Testis (tissue), 3 donors: Measurements from ENCODE around the gene SYT12. TPM values are rescaled to one million over a fixed set of nuclear protein-coding genes. Genes with fewer than 3 reads are reported as not detected.

ENCODE experiments used
- DNase-seq: peaks from one replicate; pipeline ENCODE4 v3.0.0-alpha.2; 2019
- H3K27ac ChIP-seq, 2 donors: fragments of 200-600 bp; sonication (generic); one replicate each; pipeline ENCODE4 v1.5.1; 2019
- H3K27me3 ChIP-seq: fragments of 200-600 bp; sonication (generic); one replicate; pipeline ENCODE4 v1.5.1; 2019
- H3K36me3 ChIP-seq: fragments of 200-600 bp; sonication (generic); one replicate; pipeline ENCODE4 v1.5.1; 2017; ENCODE audit warnings: low read depth; ENCODE audit errors: missing control alignments
- H3K4me1 ChIP-seq: fragments of 200-600 bp; sonication (generic); one replicate; pipeline ENCODE4 v1.5.1; 2019
- H3K4me3 ChIP-seq, 2 donors: fragments of 200-600 bp; sonication (generic); one replicate each; pipeline ENCODE4 v1.5.1; 2017 to 2019
- H3K9me3 ChIP-seq: fragments of 200-600 bp; sonication (generic); one replicate; pipeline ENCODE4 v1.5.1; 2017
- POLR2A ChIP-seq: fragments of 450-650 bp; IDR thresholded peaks from one replicate; pipeline ENCODE4 v1.6.1; 2017; ENCODE audit warnings: antibody characterized with exemption, mild to moderate bottlenecking, moderate library complexity
- WGBS, 2 donors: methylation state at CpG; one replicate each; pipeline ENCODE4 v1.1.5; 2018; 5-methylcytosine and 5-hydroxymethylcytosine counted together
- intact Hi-C: fragments of 100-400 bp; cut with DNase I; formaldehyde crosslinking; loops from one replicate; pipeline ENCODE4 v1.15.1; 2023; ENCODE audit warnings: low total_unique reads
- polyA plus RNA-seq: library from polyadenylated mRNA; stranded (reverse); fragments of 350-450 nt; fragmentation: Illumina TruSeq; extraction: RNeasy Lipid Tissue Mini Kit (QIAGEN cat#74804); gene quantifications from one replicate; pipeline ENCODE4 v1.2.3, GENCODE V29; 2014; ENCODE audit warnings: low read depth, low replicate concordance; ENCODE audit not compliant: insufficient read depth
- total RNA-seq, 2 donors: library from RNA; depleted of rRNA; stranded (reverse); fragments of >200 nt; gene quantifications; one replicate each; pipeline ENCODE4 v1.2.3, GENCODE V29; 2016
- TF ChIP-seq, protein P1 (sequence below), 3 experiments: fragments of 450-650 bp in 2 of 3; fragments of 200-600 bp in 1 of 3; sonication (generic) in 1 of 3; IDR thresholded peaks; one replicate each; pipeline ENCODE4 v1.5.1; 2016 to 2019; ENCODE audit warnings: antibody characterized with exemption in 3 of 3, mild to moderate bottlenecking in 2 of 3, moderate library complexity in 1 of 3

Gene SYT12
- total and polyA plus RNA-seq, 3 donors from 2014 or later: 3.4 to 4.2 (median 3.7) TPM

DNA sequence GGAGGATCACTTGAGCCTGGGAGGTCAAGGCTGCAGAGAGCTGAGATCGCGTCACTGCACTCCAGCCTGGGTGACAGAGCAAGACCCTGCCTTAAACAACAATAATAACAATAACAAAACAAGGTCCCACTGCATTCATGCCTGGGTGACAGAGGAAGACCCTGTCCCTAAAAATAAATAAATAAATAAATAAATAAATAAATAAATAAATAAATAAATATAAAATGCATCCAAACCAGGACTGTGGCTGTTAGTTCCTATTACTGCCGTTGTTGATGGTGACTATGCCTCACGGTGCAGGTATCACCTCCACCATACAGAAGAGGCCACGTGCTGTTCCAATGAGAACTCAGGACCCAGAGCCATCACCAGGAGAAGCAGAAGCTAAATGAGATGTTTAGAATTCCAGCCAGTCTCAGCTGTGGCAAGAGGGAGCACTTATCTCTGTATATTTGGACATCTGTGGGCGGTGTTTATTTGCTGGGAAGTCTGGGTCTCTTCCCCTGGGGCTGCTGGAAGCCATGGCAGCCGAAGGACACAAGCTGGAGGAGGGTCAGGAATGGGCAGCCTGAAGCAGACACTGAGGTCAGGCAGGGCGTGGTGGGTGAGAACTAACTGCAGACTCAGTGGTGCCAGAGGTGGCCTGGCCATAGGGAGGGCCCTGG is 26.2 kb upstream of the SYT12 start:
- WGBS, 2 donors: 39 to 48% methylated on average over 8 of the region's 8 CpGs
- TF ChIP-seq, protein P1, sequence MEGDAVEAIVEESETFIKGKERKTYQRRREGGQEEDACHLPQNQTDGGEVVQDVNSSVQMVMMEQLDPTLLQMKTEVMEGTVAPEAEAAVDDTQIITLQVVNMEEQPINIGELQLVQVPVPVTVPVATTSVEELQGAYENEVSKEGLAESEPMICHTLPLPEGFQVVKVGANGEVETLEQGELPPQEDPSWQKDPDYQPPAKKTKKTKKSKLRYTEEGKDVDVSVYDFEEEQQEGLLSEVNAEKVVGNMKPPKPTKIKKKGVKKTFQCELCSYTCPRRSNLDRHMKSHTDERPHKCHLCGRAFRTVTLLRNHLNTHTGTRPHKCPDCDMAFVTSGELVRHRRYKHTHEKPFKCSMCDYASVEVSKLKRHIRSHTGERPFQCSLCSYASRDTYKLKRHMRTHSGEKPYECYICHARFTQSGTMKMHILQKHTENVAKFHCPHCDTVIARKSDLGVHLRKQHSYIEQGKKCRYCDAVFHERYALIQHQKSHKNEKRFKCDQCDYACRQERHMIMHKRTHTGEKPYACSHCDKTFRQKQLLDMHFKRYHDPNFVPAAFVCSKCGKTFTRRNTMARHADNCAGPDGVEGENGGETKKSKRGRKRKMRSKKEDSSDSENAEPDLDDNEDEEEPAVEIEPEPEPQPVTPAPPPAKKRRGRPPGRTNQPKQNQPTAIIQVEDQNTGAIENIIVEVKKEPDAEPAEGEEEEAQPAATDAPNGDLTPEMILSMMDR (IDR thresholded peaks at IDR 0.05): no peak
- TF ChIP-seq POLR2A: no peak

DNA sequence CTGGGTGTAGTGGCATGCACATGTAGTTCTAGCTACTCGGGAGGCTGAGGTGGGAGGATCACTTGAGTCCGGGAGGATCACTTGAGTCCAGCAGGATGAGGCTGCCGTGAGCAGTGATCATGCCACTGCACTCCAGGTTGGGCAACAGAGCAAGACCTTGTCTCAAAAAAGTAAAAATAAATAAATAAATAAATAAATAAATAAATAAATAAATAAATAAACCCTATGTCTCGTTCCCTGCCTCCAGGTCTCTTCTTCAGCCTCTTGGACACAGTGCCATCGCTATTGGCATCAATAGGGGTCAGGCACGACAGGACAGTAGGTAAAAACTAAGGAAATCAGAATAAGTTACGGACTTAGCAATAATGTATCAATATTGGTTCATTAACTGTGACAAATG is 23.4 kb upstream of the SYT12 start:
- Histone ChIP-seq H3K36me3 (no peaks in the 10 kb centered on the region), H3K27me3 (no peaks in the 10 kb centered on the region), H3K4me3 (no peak overlapping the region), H3K9me3 (no peaks in the 10 kb centered on the region), H3K27ac (no peak overlapping the region), H3K4me1 (peaks cover 9% of the 10 kb centered on the region)
- DNase-seq: no peak
- WGBS, 2 donors: 60 to 71% methylated on average over 7 of the region's 7 CpGs
- intact Hi-C loops: no loop called here
- TF ChIP-seq, protein P1 (IDR thresholded peaks at IDR 0.05): no peak
- TF ChIP-seq POLR2A: no peak

More for the DNA sequence above, 26.2 kb upstream of the SYT12 start:
- Histone ChIP-seq H3K9me3 (no peaks in the 10 kb centered on the region), H3K27ac (no peak overlapping the region), H3K4me3 (no peak overlapping the region), H3K4me1 (peaks cover 9% of the 10 kb centered on the region), H3K27me3 (no peaks in the 10 kb centered on the region), H3K36me3 (no peaks in the 10 kb centered on the region)
- intact Hi-C loops: no loop called here
- peak; percentile 19 for DNase-seq

DNA sequence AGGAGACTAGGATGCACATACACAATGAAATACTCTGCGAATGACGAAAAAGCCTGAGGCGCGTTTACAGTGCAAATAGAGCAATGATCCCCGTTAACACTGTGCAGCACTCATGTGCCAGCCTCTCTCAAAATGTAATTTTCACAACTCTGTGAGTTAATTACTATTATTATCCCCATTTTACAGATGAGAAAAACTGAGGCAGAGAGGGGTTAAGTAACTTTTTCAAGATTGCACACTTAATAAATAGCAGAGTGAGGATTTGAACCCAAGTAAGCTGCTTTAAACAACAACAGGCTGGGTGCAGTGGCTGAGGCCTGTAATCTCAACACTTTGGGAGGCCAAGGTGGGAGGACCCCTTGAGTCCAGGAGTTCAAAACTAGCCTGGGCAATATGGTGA is 21.6 kb upstream of the SYT12 start:
- no peaks in the 10 kb centered on the region for H3K36me3 ChIP-seq
- no peak for DNase-seq
- H3K27me3 ChIP-seq: no peaks in the 10 kb centered on the region
- no peak for TF ChIP-seq POLR2A
- TF ChIP-seq, protein P1 (IDR thresholded peaks at IDR 0.05): no peak
- intact Hi-C loops: no loop called here
- H3K27ac ChIP-seq: no peak overlapping the region
- H3K9me3 ChIP-seq: no peaks in the 10 kb centered on the region
- H3K4me3 ChIP-seq: no peak overlapping the region
- WGBS, 2 donors: 94 to 97% methylated on average over 5 of the region's 5 CpGs
- peaks cover 7% of the 10 kb centered on the region for H3K4me1 ChIP-seq

DNA sequence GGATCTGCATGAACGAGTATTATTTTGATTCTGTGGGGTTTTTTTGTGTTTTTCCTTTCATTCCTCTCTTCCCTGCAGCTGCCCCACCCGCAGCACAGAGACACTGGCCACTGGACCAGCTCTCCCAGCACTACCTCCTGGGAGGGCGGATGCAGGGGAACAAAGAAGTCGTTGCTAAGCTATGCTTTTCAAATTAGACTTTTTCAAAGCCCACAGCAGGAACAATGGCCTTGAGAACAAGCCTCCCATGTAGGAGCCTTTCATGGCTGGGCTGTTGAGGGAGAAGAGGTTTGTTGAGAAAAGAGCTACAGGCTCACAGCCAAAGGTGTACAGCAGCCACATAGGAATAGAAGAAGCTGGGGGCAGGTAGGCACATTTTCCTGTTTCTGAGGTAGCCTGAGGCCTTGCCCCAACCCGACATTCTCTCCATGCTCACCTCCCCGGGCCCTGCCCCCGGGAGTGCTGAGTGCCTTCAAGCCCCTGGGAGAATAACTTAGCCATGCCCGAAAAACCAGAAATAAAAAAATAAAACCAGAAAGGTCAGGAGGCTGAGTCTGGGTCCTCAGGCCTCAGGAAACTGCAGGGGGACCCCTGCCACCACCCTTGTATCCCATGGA is 20.5 kb upstream of the SYT12 start:
- Histone ChIP-seq H3K36me3 (no peaks in the 10 kb centered on the region), H3K9me3 (no peaks in the 10 kb centered on the region), H3K4me1 (peaks cover 5% of the 10 kb centered on the region), H3K27me3 (no peaks in the 10 kb centered on the region), H3K4me3 (no peak overlapping the region), H3K27ac (peak overlapping the region in 1 of 2 donors; percentile 61)
- TF ChIP-seq POLR2A: no peak
- TF ChIP-seq, protein P1 (IDR thresholded peaks at IDR 0.05): no peak
- 49 to 50% methylated on average over 8 of the region's 8 CpGs for WGBS, 2 donors
- intact Hi-C loops: no loop called here
- no peak for DNase-seq
